Left ventricle myocardium inferior (tissue), 1 donor: ENCODE results near the gene MECP2. TPM values are rescaled to one million over a fixed set of nuclear protein-coding genes. Genes with fewer than 3 reads are reported as not detected.
A peak's percentile ranks its signal among the peaks of the same experiment; 100 is the strongest.

Source experiments
- DNase-seq: peaks from one replicate; pipeline ENCODE4 v3.0.0-alpha.2; 2020
- H3K27ac ChIP-seq: fragments of 200-600 bp; replicated peaks from 2 replicates; pipeline ENCODE4 v1.8.0; 2021
- H3K27me3 ChIP-seq: fragments of 200-600 bp; 2 replicates; pipeline ENCODE4 v1.8.0; 2021; ENCODE audit warnings: low read depth
- H3K36me3 ChIP-seq: fragments of 200-600 bp; 2 replicates; pipeline ENCODE4 v1.8.0; 2021
- H3K4me1 ChIP-seq: fragments of 200-600 bp; 2 replicates; pipeline ENCODE4 v1.8.0; 2021
- H3K4me3 ChIP-seq: fragments of 200-600 bp; 2 replicates; pipeline ENCODE4 v1.8.0; 2021; ENCODE audit warnings: mild to moderate bottlenecking, moderate library complexity
- H3K9me3 ChIP-seq: fragments of 200-600 bp; replicated peaks from 2 replicates; pipeline ENCODE4 v1.8.0; 2021
- intact Hi-C: fragments of 100-400 bp; cut with micrococcal nuclease; formaldehyde crosslinking; loops from one replicate; pipeline ENCODE4 v1.11.0; 2022
- total RNA-seq: library from RNA; stranded (reverse); fragmentation: NEBNext Ultra II Directional; extraction: Animal tissue kit (Norgen Biotek cat#: 25700); gene quantifications from one replicate; pipeline ENCODE4 v1.2.1, GENCODE V29; 2021
- TF ChIP-seq, protein P1 (sequence below): fragments of 200-600 bp; IDR thresholded peaks from 2 replicates; pipeline ENCODE4 v1.8.0; 2021; ENCODE audit warnings: antibody characterized with exemption, mild to moderate bottlenecking, borderline replicate concordance
- donor health status: DM: no; HTN: yes; CAD: no; lungs with severe emphysema.

MECP2 gene
- total RNA-seq, 1 donor from 2014 or later: 28.3 TPM

DNA sequence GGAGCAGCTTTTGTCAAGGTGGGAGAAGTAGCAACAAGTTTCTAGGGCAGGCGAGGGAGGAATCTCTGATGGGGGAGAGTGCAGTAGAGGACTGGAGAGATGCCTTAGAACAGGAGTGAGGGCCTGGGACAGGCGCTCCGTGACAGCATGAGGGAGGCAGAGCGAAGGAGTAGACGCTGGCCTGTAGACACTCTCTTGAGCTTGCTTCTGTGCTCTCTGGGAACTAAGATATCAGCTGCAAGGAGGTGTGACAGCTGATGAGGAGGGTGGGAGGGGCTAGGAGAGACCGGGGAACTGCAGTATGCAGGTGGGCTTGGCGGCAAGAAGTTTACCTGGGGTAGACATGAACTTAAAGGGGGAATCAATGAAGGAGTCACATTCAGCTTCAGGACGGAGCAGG, 35.7 kb downstream of the MECP2 start:
- no peak for DNase-seq
- H3K27ac ChIP-seq: no peak overlapping the region

DNA sequence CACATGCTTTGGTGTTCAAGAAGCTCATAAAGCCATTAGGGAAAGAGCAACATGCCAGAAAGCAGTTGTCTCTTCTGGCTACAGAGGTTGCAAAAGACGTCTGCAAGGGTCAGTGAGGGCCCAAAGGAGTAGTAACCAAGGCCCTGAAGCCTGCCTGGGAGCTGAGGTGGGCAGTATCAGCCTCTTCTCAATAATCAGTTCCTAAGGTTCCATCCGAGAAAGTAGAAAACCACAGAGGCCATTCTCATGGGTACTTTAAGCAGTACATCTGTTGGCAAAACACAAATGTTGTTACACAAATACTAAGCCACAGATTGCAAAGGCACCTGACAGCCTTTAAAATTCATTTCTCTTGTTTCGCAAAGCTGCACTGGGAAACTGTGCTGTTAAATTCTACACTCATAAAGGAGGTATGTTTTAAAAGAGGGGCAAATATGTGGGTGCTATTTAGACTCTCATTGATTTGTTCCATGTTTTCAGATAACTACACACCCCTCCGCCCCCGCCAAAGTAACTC, 37.7 kb downstream of the MECP2 start:
- intact Hi-C loops: no loop called here
- peaks cover 4% of the 10 kb centered on the region for H3K36me3 ChIP-seq
- TF ChIP-seq, protein P1, sequence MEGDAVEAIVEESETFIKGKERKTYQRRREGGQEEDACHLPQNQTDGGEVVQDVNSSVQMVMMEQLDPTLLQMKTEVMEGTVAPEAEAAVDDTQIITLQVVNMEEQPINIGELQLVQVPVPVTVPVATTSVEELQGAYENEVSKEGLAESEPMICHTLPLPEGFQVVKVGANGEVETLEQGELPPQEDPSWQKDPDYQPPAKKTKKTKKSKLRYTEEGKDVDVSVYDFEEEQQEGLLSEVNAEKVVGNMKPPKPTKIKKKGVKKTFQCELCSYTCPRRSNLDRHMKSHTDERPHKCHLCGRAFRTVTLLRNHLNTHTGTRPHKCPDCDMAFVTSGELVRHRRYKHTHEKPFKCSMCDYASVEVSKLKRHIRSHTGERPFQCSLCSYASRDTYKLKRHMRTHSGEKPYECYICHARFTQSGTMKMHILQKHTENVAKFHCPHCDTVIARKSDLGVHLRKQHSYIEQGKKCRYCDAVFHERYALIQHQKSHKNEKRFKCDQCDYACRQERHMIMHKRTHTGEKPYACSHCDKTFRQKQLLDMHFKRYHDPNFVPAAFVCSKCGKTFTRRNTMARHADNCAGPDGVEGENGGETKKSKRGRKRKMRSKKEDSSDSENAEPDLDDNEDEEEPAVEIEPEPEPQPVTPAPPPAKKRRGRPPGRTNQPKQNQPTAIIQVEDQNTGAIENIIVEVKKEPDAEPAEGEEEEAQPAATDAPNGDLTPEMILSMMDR: no peak
- H3K27me3 ChIP-seq: no peaks in the 10 kb centered on the region
- DNase-seq: no peak
- H3K4me1 ChIP-seq: peaks cover 77% of the 10 kb centered on the region
- H3K9me3 ChIP-seq: no peaks in the 10 kb centered on the region
- H3K4me3 ChIP-seq: no peak overlapping the region
- H3K27ac ChIP-seq: peak overlapping the region; percentile 40

More for the DNA sequence above, 35.7 kb downstream of the MECP2 start:
- intact Hi-C loops: no loop called here
- H3K4me1 ChIP-seq: peaks cover 93% of the 10 kb centered on the region
- H3K27me3 ChIP-seq: no peaks in the 10 kb centered on the region
- H3K4me3 ChIP-seq: no peak overlapping the region
- TF ChIP-seq, protein P1: no peak
- H3K9me3 ChIP-seq: no peaks in the 10 kb centered on the region
- H3K36me3 ChIP-seq: no peaks in the 10 kb centered on the region

DNA sequence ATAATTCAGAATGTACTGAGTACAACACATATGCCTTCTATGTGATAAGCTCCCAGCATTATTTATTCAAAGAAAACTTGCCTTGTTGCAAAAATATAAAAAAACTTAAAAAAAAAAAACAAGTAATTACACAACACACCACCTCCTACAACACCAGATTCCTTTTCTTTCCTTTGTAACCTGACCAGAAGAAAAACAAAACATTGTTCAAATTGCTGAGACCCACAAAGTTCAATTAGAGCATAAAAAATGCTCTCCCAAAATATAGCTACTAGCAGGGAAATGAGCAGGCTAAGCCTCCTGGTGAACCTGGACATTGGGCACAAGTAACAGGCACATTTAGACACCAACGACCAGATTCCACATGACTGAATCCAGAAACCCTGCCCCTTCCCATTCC, 38.3 kb downstream of the MECP2 start:
- Histone ChIP-seq H3K27ac (peak overlapping the region; percentile 40), H3K27me3 (no peaks in the 10 kb centered on the region), H3K36me3 (peaks cover 4% of the 10 kb centered on the region), H3K4me1 (peaks cover 71% of the 10 kb centered on the region), H3K4me3 (no peak overlapping the region), H3K9me3 (no peaks in the 10 kb centered on the region)
- DNase-seq: no peak
- intact Hi-C loops: no loop called here
- TF ChIP-seq, protein P1: no peak

DNA sequence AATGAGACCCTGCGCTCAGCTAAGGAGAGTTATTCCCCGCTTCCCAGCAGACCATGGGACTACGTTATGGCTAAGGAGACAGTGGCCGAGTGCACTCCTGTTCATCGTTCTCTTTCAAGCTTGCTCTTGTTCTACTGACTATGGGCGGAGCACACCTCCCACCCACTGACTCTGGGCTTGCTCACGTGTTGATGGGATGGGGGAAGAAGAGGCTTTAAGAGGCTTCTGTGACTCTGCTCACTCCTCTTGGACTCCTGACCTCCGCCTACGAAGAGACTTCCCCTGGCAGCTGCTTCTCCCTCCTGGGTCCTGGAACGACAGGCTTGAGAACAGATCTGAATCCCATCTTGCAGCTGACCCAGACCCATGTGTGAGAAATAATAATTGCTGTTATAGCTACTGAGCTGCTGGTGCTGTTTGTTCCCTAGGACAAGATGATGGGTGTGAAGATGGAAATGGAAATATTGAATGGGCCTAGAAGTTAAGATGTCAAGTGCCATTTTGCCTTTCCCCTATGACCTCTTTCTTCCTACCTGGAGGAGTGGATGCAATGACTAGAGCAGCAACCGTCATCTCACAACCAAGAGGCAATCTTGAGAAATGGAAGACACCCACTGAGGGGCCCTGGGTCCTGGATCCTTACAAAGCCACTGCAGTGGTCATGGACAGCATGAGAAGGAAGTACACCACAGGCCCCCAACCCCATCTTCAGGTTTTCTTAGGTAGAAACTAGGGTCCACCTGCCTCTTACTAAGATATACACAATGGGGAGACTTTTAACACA, 39.1 kb downstream of the MECP2 start:
- peaks cover 63% of the 10 kb centered on the region for H3K4me1 ChIP-seq
- intact Hi-C loops: no loop called here
- H3K9me3 ChIP-seq: no peaks in the 10 kb centered on the region
- H3K4me3 ChIP-seq: no peak overlapping the region
- TF ChIP-seq, protein P1: no peak
- peaks cover 4% of the 10 kb centered on the region for H3K36me3 ChIP-seq
- H3K27me3 ChIP-seq: no peaks in the 10 kb centered on the region
- no peak for DNase-seq
- peak overlapping the region; percentile 40 for H3K27ac ChIP-seq

DNA sequence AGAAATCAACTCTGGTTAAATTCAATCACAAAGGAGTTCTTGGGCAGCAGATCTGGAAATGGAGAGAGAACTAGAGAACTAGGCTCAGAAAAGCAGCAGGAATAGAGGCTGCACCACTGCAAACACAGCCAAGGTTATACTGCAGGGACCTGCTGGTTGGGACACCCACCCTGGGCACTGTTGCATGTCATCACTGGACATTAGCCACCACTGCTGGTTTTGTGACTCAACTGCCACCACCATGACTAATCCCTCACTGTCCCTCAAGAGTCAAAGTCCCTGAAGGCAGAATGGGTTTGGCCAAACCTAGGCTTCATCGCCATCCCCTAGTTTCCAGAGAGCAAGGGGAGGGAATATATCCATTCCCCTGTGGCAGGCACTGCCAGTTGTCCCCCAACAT, 39.7 kb downstream of the MECP2 start:
- intact Hi-C loops: no loop called here
- H3K27me3 ChIP-seq: no peaks in the 10 kb centered on the region
- DNase-seq: no peak
- H3K9me3 ChIP-seq: no peaks in the 10 kb centered on the region
- H3K36me3 ChIP-seq: peaks cover 4% of the 10 kb centered on the region
- no peak overlapping the region for H3K4me3 ChIP-seq
- H3K4me1 ChIP-seq: peaks cover 57% of the 10 kb centered on the region
- H3K27ac ChIP-seq: peak overlapping the region; percentile 40
- TF ChIP-seq, protein P1: no peak
